RKO (cell line): ENCODE measurements around the gene KLF12.

Experiments used
- DNase-seq: peaks from one replicate; pipeline ENCODE4 v3.0.0-alpha.2; 2016; ENCODE audit warnings: low spot score

The KLF12 gene

GRCh38 chr13:74135326-74136083 is 1.3 kb upstream of the KLF12 start:
- peak; percentile 64 for DNase-seq

GRCh38 chr13:74134777-74135325 is 647 bp upstream of the KLF12 start:
- DNase-seq: no peak

- DNase-seq: peak; percentile 84
Measured at GRCh38 chr13:74133657-74134201, 475 bp downstream of the KLF12 start.

- DNase-seq: peak; percentile 9
Measured at GRCh38 chr13:74132776-74133656, 1.2 kb downstream of the KLF12 start.

GRCh38 chr13:74132152-74132775 is 1.9 kb downstream of the KLF12 start:
- DNase-seq: no peak

GRCh38 chr13:74131227-74131626 is 3.0 kb downstream of the KLF12 start:
- no peak for DNase-seq

GRCh38 chr13:74129500-74130191 is 4.6 kb downstream of the KLF12 start:
- DNase-seq: no peak

GRCh38 chr13:74128156-74128767 is 5.9 kb downstream of the KLF12 start:
- DNase-seq: no peak

- DNase-seq: no peak
Measured at GRCh38 chr13:74118328-74118727, 15.9 kb downstream of the KLF12 start.

GRCh38 chr13:74117207-74117705 is 16.9 kb downstream of the KLF12 start:
- no peak for DNase-seq

- no peak for DNase-seq
Measured at GRCh38 chr13:74115133-74115532, 19.1 kb downstream of the KLF12 start.

GRCh38 chr13:74114641-74115040 is 19.6 kb downstream of the KLF12 start:
- no peak for DNase-seq

GRCh38 chr13:74114202-74114601 is 20.0 kb downstream of the KLF12 start:
- no peak for DNase-seq

GRCh38 chr13:74111901-74112824 is 22.0 kb downstream of the KLF12 start:
- no peak for DNase-seq

GRCh38 chr13:74111399-74111798 is 22.8 kb downstream of the KLF12 start:
- no peak for DNase-seq

- no peak for DNase-seq
Measured at GRCh38 chr13:74110053-74110452, 24.2 kb downstream of the KLF12 start.

GRCh38 chr13:74107598-74107997 is 26.6 kb downstream of the KLF12 start:
- no peak for DNase-seq

GRCh38 chr13:74105871-74106270 is 28.3 kb downstream of the KLF12 start:
- no peak for DNase-seq

GRCh38 chr13:74104661-74105275 is 29.4 kb downstream of the KLF12 start:
- no peak for DNase-seq
